Activated naive CD8-positive, alpha-beta T cell treated with anti-CD3 and anti-CD28 coated beads, Interleukin-2, amount 10 ng/mL, durations not matched to agents 7 days and 5 days (primary cell): Measurements from ENCODE around the gene CCDC13. TPM values are rescaled to one million over a fixed set of nuclear protein-coding genes. Genes with fewer than 3 reads are reported as not detected.

Experiments used
- ATAC-seq: fragments of 150-1000 bp; cut with Tn5 transposase; one replicate; pipeline ENCODE4 v1.10.0; 2021; ENCODE audit warnings: low read depth, moderate library complexity
- POLR2A ChIA-PET: fragments of 350-600 bp; sonication (Branson Sonifier 250); formaldehyde crosslinking; loops from one replicate; lab custom pipeline; 2021; ENCODE audit warnings: antibody characterized with exemption; lab: Charles Lee
- DNase-seq: peaks from one replicate; pipeline ENCODE4 v3.0.0; 2021
- H3K27ac Mint-ChIP-seq: one replicate; pipeline ENCODE4 v1.8.0; 2022; ENCODE audit warnings: mild to moderate bottlenecking, mixed read lengths
- H3K27me3 Mint-ChIP-seq: one replicate; pipeline ENCODE4 v1.8.0; 2022; ENCODE audit warnings: mild to moderate bottlenecking, moderate library complexity, mixed read lengths
- H3K36me3 Mint-ChIP-seq: one replicate; pipeline ENCODE4 v1.8.0; 2021; ENCODE audit warnings: mild to moderate bottlenecking, mixed read lengths
- H3K4me1 Mint-ChIP-seq: one replicate; pipeline ENCODE4 v1.8.0; 2021; ENCODE audit warnings: mixed read lengths
- H3K4me3 Mint-ChIP-seq: one replicate; pipeline ENCODE4 v1.8.0; 2022; ENCODE audit warnings: mild to moderate bottlenecking, moderate library complexity, mixed read lengths
- H3K9me3 Mint-ChIP-seq: one replicate; pipeline ENCODE4 v1.8.0; 2021; ENCODE audit warnings: mixed read lengths
- total RNA-seq, 2 experiments: library from RNA; stranded (reverse); gene quantifications; one replicate each; pipeline ENCODE4 v1.2.3, GENCODE V29; 2021

CCDC13 gene
- total RNA-seq, 2 experiments from 2014 or later: 0.85 TPM; not detected in 1

DNA sequence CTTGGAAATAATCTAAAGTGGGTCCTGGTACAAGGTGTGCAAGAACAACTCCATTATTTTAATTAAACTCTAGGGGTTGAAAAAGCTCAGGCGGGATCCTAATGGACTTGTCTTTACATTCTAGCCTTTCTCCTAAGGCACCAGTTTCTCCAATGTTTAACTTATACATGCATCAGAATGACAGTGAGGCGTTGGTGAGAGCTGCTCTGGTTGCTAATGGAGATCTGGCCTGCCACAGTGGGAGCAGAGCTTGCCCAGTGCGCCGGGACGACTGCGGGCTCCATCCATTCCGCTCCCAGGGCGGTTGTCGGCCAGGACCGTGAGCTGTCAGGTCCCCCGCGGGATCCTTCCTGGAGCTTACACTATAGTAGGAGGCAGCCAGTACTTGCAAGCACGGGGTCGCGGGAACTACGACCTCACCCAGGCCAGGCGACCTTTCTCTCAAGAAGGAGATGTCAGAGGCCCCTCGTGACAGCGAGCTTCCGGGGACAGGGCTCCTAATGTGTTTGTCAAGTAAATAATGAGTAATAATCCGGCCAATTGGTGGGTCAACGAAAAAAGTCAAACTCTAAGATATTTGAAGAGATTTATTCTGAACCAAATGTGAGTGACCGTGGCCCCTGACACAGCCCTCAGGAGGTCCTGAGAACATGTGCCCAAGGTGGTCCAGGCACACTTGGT lies 32.2 kb upstream of the CCDC13 start:
- Mint-ChIP-seq H3K27me3 (peaks cover 30% of the 10 kb centered on the region), H3K4me1 (peaks cover 30% of the 10 kb centered on the region), H3K36me3 (peaks cover 7% of the 10 kb centered on the region), H3K4me3 (peak overlapping the region; percentile 98), H3K27ac (no peak overlapping the region), H3K9me3 (no peaks in the 10 kb centered on the region)
- DNase-seq: no peak
- POLR2A ChIA-PET: interaction anchor here (1.2 to 2.2 kb wide), 2 partner anchors 12 to 26 kb away, joined by 3 to 11 read pairs; no protein-coding TSS in a partner anchor
- no peak for ATAC-seq

GRCh38 chr3:42804831-42805132 lies 31.7 kb upstream of the CCDC13 start:
- H3K9me3 Mint-ChIP-seq: no peaks in the 10 kb centered on the region
- DNase-seq (no peak), ATAC-seq (no peak)
- peaks cover 30% of the 10 kb centered on the region for H3K27me3 Mint-ChIP-seq
- peaks cover 9% of the 10 kb centered on the region for H3K36me3 Mint-ChIP-seq
- peak overlapping the region; percentile 94 for H3K27ac Mint-ChIP-seq
- H3K4me3 Mint-ChIP-seq: peak overlapping the region; percentile 98
- POLR2A ChIA-PET: interaction anchor here (0.8 to 2.2 kb wide), 4 partner anchors 12 to 792 kb away, joined by 3 to 11 read pairs (median 3); no protein-coding TSS in a partner anchor
- H3K4me1 Mint-ChIP-seq: peaks cover 32% of the 10 kb centered on the region

GRCh38 chr3:42804106-42804830 lies 31.2 kb upstream of the CCDC13 start, which contains the start of gene HIGD1A:
TSS of gene HIGD1A (minus strand) at chr3:42804490. CDS start at chr3:42794253, 10,237 bp downstream.
- Mint-ChIP-seq H3K4me1 (peaks cover 35% of the 10 kb centered on the region), H3K27ac (peak within 1 kb of the TSS; percentile 94), H3K4me3 (peak within 1 kb of the TSS; percentile 98), H3K36me3 (peaks cover 14% of the 10 kb centered on the region), H3K9me3 (peaks cover 2% of the 10 kb centered on the region), H3K27me3 (peaks cover 25% of the 10 kb centered on the region)
- POLR2A ChIA-PET: interaction anchor here (0.8 to 2.2 kb wide), 7 partner anchors 9 to 791 kb away, joined by 3 to 11 read pairs (median 3); partner anchors contain the start of gene NKTR
- DNase-seq (peak; percentile 91), ATAC-seq (peak; percentile 100)

GRCh38 chr3:42803414-42804105 lies 30.5 kb upstream of the CCDC13 start:
- Mint-ChIP-seq H3K4me3 (peak overlapping the region; percentile 98), H3K9me3 (peaks cover 2% of the 10 kb centered on the region), H3K27me3 (peaks cover 21% of the 10 kb centered on the region), H3K4me1 (peaks cover 35% of the 10 kb centered on the region), H3K36me3 (peaks cover 15% of the 10 kb centered on the region), H3K27ac (peak overlapping the region; percentile 94)
- ATAC-seq (peak; percentile 7), DNase-seq (no peak)
- POLR2A ChIA-PET: interaction anchor here (1.1 to 2.2 kb wide), 5 partner anchors 8 to 203 kb away, joined by 3 to 11 read pairs (median 4); partner anchors contain the start of gene NKTR

GRCh38 chr3:42802876-42803413 lies 29.9 kb upstream of the CCDC13 start:
- Mint-ChIP-seq H3K4me3 (peak overlapping the region; percentile 98), H3K9me3 (peaks cover 2% of the 10 kb centered on the region), H3K27me3 (peaks cover 21% of the 10 kb centered on the region), H3K36me3 (peaks cover 15% of the 10 kb centered on the region), H3K4me1 (peaks cover 35% of the 10 kb centered on the region), H3K27ac (peak overlapping the region; percentile 21)
- POLR2A ChIA-PET: interaction anchor here (1.1 to 2.2 kb wide), 3 partner anchors 10 to 202 kb away, joined by 4 to 11 read pairs (median 4); partner anchors contain the start of gene NKTR
- DNase-seq (no peak), ATAC-seq (no peak)

DNA sequence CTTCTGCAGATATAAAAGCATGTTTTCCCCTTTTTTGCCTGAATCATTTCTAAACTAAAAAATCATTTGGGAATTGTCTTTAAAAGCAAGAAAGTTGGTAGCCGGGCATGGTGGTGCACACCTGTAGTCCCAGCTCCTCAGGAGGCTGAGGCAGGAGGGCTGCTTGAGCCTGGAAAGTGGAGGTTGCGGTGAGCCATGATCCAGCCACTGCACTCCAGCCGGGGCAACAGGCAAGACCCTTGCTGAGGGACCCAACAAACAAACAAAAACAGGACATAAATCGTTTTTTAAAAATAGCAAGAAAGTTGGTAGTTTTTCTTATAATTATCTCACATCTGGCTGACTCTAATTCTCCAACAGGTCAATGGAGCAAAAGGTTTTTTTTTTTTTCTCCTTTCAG lies 28.7 kb upstream of the CCDC13 start:
- Mint-ChIP-seq H3K27me3 (peaks cover 17% of the 10 kb centered on the region), H3K36me3 (peaks cover 15% of the 10 kb centered on the region), H3K4me1 (peaks cover 35% of the 10 kb centered on the region), H3K27ac (no peak overlapping the region), H3K9me3 (peaks cover 2% of the 10 kb centered on the region), H3K4me3 (no peak overlapping the region)
- ATAC-seq (no peak), DNase-seq (no peak)
- POLR2A ChIA-PET: no interaction called here

- Mint-ChIP-seq H3K9me3 (peaks cover 4% of the 10 kb centered on the region), H3K27me3 (peaks cover 10% of the 10 kb centered on the region), H3K36me3 (peaks cover 19% of the 10 kb centered on the region), H3K4me1 (peaks cover 38% of the 10 kb centered on the region), H3K4me3 (no peak overlapping the region), H3K27ac (no peak overlapping the region)
- no peak for DNase-seq
- no peak for ATAC-seq
- POLR2A ChIA-PET: no interaction called here
Measured at GRCh38 chr3:42801048-42801620, 28.1 kb upstream of the CCDC13 start.

GRCh38 chr3:42800251-42800650 lies 27.2 kb upstream of the CCDC13 start:
- Mint-ChIP-seq H3K9me3 (peaks cover 4% of the 10 kb centered on the region), H3K4me1 (peaks cover 40% of the 10 kb centered on the region), H3K27ac (no peak overlapping the region), H3K27me3 (peaks cover 2% of the 10 kb centered on the region), H3K36me3 (peaks cover 23% of the 10 kb centered on the region), H3K4me3 (no peak overlapping the region)
- DNase-seq (no peak), ATAC-seq (no peak)
- POLR2A ChIA-PET: no interaction called here

DNA sequence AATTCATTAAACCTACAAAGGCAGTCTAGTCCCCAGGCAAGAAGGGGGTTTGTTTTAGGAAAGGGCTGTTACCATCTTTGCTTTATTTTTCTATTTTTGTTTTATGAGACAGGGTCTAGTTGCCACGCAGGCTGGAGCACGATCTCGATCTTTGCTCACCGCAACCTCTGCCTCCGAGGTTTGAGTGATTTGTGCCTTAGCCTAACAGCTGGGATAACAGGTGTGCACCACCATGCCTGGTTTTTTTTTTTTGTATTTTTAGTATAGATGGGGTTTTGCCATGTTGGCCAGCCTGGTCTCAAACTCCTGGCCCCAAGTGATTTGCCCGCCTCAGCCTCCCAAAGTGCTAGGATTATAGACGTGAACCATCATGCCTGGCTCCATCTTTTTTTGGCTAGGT lies 26.3 kb upstream of the CCDC13 start:
- Mint-ChIP-seq H3K27ac (no peak overlapping the region), H3K27me3 (no peaks in the 10 kb centered on the region), H3K4me1 (peaks cover 36% of the 10 kb centered on the region), H3K4me3 (no peak overlapping the region), H3K9me3 (peaks cover 4% of the 10 kb centered on the region), H3K36me3 (peaks cover 23% of the 10 kb centered on the region)
- ATAC-seq: no peak
- POLR2A ChIA-PET: no interaction called here
- no peak for DNase-seq

- no peak overlapping the region for H3K27ac Mint-ChIP-seq
- H3K9me3 Mint-ChIP-seq: peaks cover 4% of the 10 kb centered on the region
- H3K4me1 Mint-ChIP-seq: peaks cover 22% of the 10 kb centered on the region
- POLR2A ChIA-PET: no interaction called here
- peaks cover 27% of the 10 kb centered on the region for H3K36me3 Mint-ChIP-seq
- H3K27me3 Mint-ChIP-seq: no peaks in the 10 kb centered on the region
- DNase-seq (no peak), ATAC-seq (no peak)
- H3K4me3 Mint-ChIP-seq: no peak overlapping the region
Measured at GRCh38 chr3:42796332-42796885, 23.4 kb upstream of the CCDC13 start.

DNA sequence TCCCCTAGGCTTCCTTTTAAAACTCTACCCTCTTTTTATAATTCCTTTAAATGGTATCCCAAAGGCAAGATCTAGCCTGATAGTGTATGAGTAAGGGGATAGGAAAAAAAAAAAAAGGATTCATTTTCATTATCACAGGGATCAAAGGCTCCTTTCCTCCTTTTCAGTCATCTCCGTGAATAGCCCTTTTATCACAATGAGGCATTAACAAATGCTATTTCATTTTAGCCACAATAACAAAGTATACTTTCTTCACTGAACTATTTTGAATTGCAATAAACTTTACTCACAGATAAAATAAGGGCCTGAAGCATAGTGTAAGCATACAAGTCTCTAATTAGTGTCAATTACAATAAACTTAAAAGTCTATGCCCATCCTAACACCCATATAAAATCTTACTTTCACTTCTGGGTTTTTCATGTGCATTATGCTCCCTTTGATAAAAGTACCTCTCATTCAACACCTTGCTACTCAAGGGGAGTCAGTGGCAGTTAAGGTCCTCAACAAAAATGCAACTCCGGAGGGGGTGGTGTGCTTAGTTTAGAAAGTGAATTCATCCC lies 22.6 kb upstream of the CCDC13 start:
- ATAC-seq: no peak
- no peak overlapping the region for H3K4me3 Mint-ChIP-seq
- POLR2A ChIA-PET: interaction anchor here (1.0 kb wide), 1 partner anchor 8 kb away, joined by 3 read pairs; the partner anchor contains the start of gene HIGD1A

DNA sequence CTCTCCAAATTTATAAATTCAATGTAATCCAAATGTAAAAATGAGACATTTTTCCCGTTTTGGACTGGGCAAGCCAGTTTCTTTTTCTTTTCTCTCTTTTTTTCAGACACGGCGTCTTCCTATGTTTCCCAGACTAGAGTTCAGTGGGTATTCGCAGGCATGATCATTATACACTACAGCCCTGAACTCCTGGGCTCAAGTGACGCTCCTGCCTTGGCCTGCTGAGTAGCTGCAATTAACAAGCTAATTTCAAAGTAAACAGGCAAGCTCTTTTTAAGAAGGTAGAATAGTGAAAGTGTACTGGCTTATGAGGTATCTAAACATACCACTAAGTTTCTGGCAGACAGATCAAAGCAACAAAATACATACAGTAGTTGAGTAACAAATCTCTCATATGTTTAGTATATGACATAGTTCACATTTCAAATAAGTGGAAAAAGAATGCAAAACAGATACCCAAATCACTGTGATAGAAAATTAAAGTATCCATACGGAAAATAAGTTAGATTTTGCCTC lies 17.7 kb upstream of the CCDC13 start:
- ATAC-seq: no peak
- Mint-ChIP-seq H3K27ac (no peak overlapping the region), H3K36me3 (peaks cover 20% of the 10 kb centered on the region), H3K9me3 (no peaks in the 10 kb centered on the region), H3K4me1 (peaks cover 12% of the 10 kb centered on the region), H3K4me3 (no peak overlapping the region), H3K27me3 (no peaks in the 10 kb centered on the region)
- DNase-seq: no peak
- POLR2A ChIA-PET: interaction anchor here (1.1 kb wide), 1 partner anchor 13 kb away, joined by 4 read pairs; no protein-coding TSS in a partner anchor

More for the DNA sequence above, 22.6 kb upstream of the CCDC13 start:
- no peak for DNase-seq
- Mint-ChIP-seq H3K9me3 (peaks cover 4% of the 10 kb centered on the region), H3K27ac (no peak overlapping the region), H3K27me3 (no peaks in the 10 kb centered on the region), H3K36me3 (peaks cover 27% of the 10 kb centered on the region), H3K4me1 (peaks cover 19% of the 10 kb centered on the region)
